Neuronal stem cell (in vitro differentiated cells): ENCODE data around the gene RIPK1.

Experiments used
- DNase-seq: peaks from one replicate; pipeline ENCODE4 v3.0.0-alpha.2; 2013; ENCODE audit warnings: low spot score
- H2AFZ ChIP-seq: one replicate; pipeline ENCODE4 v1.6.1; 2013; ENCODE audit warnings: mild to moderate bottlenecking, low read length, inconsistent platforms
- H2AK5ac ChIP-seq: 2 replicates; pipeline ENCODE4 v1.6.1; 2013; ENCODE audit warnings: low read depth, mild to moderate bottlenecking, inconsistent platforms, low read length, moderate library complexity, mixed read lengths
- H2BK120ac ChIP-seq: 2 replicates; pipeline ENCODE4 v1.6.1; 2013; ENCODE audit warnings: low read depth, mild to moderate bottlenecking, inconsistent platforms, low read length, moderate library complexity, mixed read lengths
- H2BK12ac ChIP-seq: one replicate; pipeline ENCODE4 v1.6.1; 2013; ENCODE audit warnings: low read length, inconsistent platforms
- H2BK15ac ChIP-seq: 2 replicates; pipeline ENCODE4 v1.6.1; 2013; ENCODE audit warnings: mild to moderate bottlenecking, low read length, inconsistent platforms, mixed read lengths
- H2BK5ac ChIP-seq: one replicate; pipeline ENCODE4 v1.6.1; 2013; ENCODE audit warnings: inconsistent platforms, mild to moderate bottlenecking, low read length, moderate library complexity
- H3K14ac ChIP-seq: one replicate; pipeline ENCODE4 v1.6.1; 2013; ENCODE audit warnings: low read length, inconsistent platforms
- H3K18ac ChIP-seq: 2 replicates; pipeline ENCODE4 v1.6.1; 2013; ENCODE audit warnings: low read length, inconsistent platforms
- H3K23ac ChIP-seq: 2 replicates; pipeline ENCODE4 v1.6.1; 2013; ENCODE audit warnings: low read depth, mild to moderate bottlenecking, mixed read lengths, low read length, inconsistent platforms; ENCODE audit not compliant: poor library complexity
- H3K27ac ChIP-seq: replicated peaks from 3 replicates; pipeline ENCODE4 v1.5.1; 2013; ENCODE audit warnings: low read length, inconsistent platforms
- H3K27me3 ChIP-seq, 3 experiments: 2 replicates each; pipeline ENCODE4 v1.6.1; 2013; ENCODE audit warnings: low read length in 3 of 3, mild to moderate bottlenecking in 2 of 3, inconsistent platforms in 1 of 3, low read depth in 1 of 3, mixed read lengths in 1 of 3, moderate library complexity in 1 of 3; ENCODE audit not compliant: control insufficient read depth in 3 of 3, insufficient read depth in 3 of 3
- H3K36me3 ChIP-seq, 2 donors: replicated peaks in 1 of 2; 2 replicates each; pipeline ENCODE4 v1.6.1; 2013; ENCODE audit warnings: low read length in 2 of 2; ENCODE audit not compliant: control insufficient read depth in 2 of 2, insufficient read depth in 2 of 2
- H3K4ac ChIP-seq: 2 replicates; pipeline ENCODE4 v1.6.1; 2013; ENCODE audit warnings: inconsistent platforms, mild to moderate bottlenecking, low read length, moderate library complexity
- H3K4me1 ChIP-seq, 2 donors: 1 replicate in 1 of 2; 2 replicates in 1 of 2; pipeline ENCODE4 v1.6.1; 2013; ENCODE audit warnings: low read length in 2 of 2, low read depth in 1 of 2; ENCODE audit not compliant: control insufficient read depth in 2 of 2, insufficient read depth in 1 of 2
- H3K4me2 ChIP-seq: one replicate; pipeline ENCODE4 v1.6.1; 2013; ENCODE audit warnings: mild to moderate bottlenecking, low read length, inconsistent platforms; ENCODE audit not compliant: insufficient read depth, poor library complexity, severe bottlenecking
- H3K4me3 ChIP-seq, 2 donors: 2 replicates each; pipeline ENCODE4 v1.5.1; 2013; ENCODE audit warnings: low read length in 2 of 2, mild to moderate bottlenecking in 2 of 2, inconsistent platforms in 1 of 2, moderate library complexity in 1 of 2
- H3K79me1 ChIP-seq: one replicate; pipeline ENCODE4 v1.6.1; 2013; ENCODE audit warnings: low read depth, mild to moderate bottlenecking, inconsistent platforms, low read length, moderate library complexity
- H3K9ac ChIP-seq: one replicate; pipeline ENCODE4 v1.6.1; 2013; ENCODE audit warnings: mild to moderate bottlenecking, low read depth, low read length, inconsistent platforms; ENCODE audit not compliant: poor library complexity
- H3K9me3 ChIP-seq, 2 donors: replicated peaks in 1 of 2; 2 replicates each; pipeline versions ENCODE3 to v1.6.1; 2013; ENCODE audit warnings: low read length in 2 of 2, mild to moderate bottlenecking in 2 of 2, inconsistent platforms in 1 of 2, low read depth in 1 of 2, mixed read lengths in 1 of 2, moderate library complexity in 1 of 2; ENCODE audit not compliant: control insufficient read depth in 2 of 2, insufficient read depth in 1 of 2
- H4K8ac ChIP-seq: one replicate; pipeline ENCODE4 v1.6.1; 2013; ENCODE audit warnings: low read depth, mild to moderate bottlenecking, inconsistent platforms, low read length, moderate library complexity
- H4K91ac ChIP-seq: one replicate; pipeline ENCODE4 v1.6.1; 2013; ENCODE audit warnings: low read length, low read depth, mild to moderate bottlenecking, inconsistent platforms; ENCODE audit not compliant: poor library complexity
- WGBS, 2 donors: extraction: QIAGEN DNeasy Blood & Tissue Kit; methylation state at CpG; one replicate each; pipeline ENCODE4 v1.1.7; 2013; ENCODE audit warnings: missing lambda C conversion rate in 2 of 2, mixed read lengths in 1 of 2; ENCODE audit not compliant: insufficient read length in 2 of 2, insufficient replicate concordance in 1 of 2; ENCODE audit errors: extremely low coverage in 2 of 2; 5-methylcytosine and 5-hydroxymethylcytosine counted together

RIPK1 gene

GRCh38 chr6:3088446-3088845 is 20.2 kb downstream of the RIPK1 start:
- no peak overlapping the region for H3K27ac ChIP-seq

GRCh38 chr6:3088968-3089367 is 20.7 kb downstream of the RIPK1 start:
- Histone ChIP-seq H2AK5ac (no peak overlapping the region), H2AFZ (no peak overlapping the region), H3K23ac (no peak overlapping the region), H4K8ac (no peak overlapping the region), H3K4me2 (no peak overlapping the region), H3K9me3 (peaks cover 0 to 11% of the 10 kb centered on the region in 2 donors), H2BK12ac (no peak overlapping the region), H3K18ac (no peak overlapping the region), H3K27me3 (no peaks in the 10 kb centered on the region), H3K14ac (no peak overlapping the region), H2BK120ac (no peak overlapping the region), H3K4me1 (peaks cover 0 to 3% of the 10 kb centered on the region in 2 donors), H4K91ac (no peak overlapping the region), H2BK15ac (no peak overlapping the region), H3K79me1 (no peaks in the 10 kb centered on the region), H3K4ac (no peak overlapping the region), H3K4me3 (no peak overlapping the region), H3K27ac (no peak overlapping the region), H3K36me3 (peaks cover 14 to 61% of the 10 kb centered on the region in 2 donors), H2BK5ac (no peak overlapping the region), H3K9ac (no peak overlapping the region)
- no CpG with 5 or more reads among the region's 4 CpGs for WGBS, 2 donors
- no peak for DNase-seq

More at GRCh38 chr6:3088446-3088845, 20.2 kb downstream of the RIPK1 start:
- no CpG with 5 or more reads among the region's 4 CpGs for WGBS, 2 donors
- H2BK5ac ChIP-seq = no peak overlapping the region
- no peak overlapping the region for H3K23ac ChIP-seq
- no peak overlapping the region for H4K91ac ChIP-seq
- H3K27me3 ChIP-seq = no peaks in the 10 kb centered on the region
- no peak overlapping the region for H3K18ac ChIP-seq
- H2BK15ac ChIP-seq = no peak overlapping the region
- no peak overlapping the region for H3K4me3 ChIP-seq
- H2BK120ac ChIP-seq = no peak overlapping the region
- no peak overlapping the region for H3K4ac ChIP-seq
- H3K9me3 ChIP-seq = peaks cover 0 to 10% of the 10 kb centered on the region in 2 donors
- no peak overlapping the region for H2BK12ac ChIP-seq
- H3K4me1 ChIP-seq = peaks cover 0 to 3% of the 10 kb centered on the region in 2 donors
- H3K4me2 ChIP-seq = no peak overlapping the region
- H4K8ac ChIP-seq = no peak overlapping the region
- no peak overlapping the region for H2AK5ac ChIP-seq
- no peak overlapping the region for H2AFZ ChIP-seq
- H3K79me1 ChIP-seq = no peaks in the 10 kb centered on the region
- H3K36me3 ChIP-seq = peaks cover 17 to 64% of the 10 kb centered on the region in 2 donors
- no peak overlapping the region for H3K14ac ChIP-seq
- H3K9ac ChIP-seq = no peak overlapping the region
- no peak for DNase-seq

GRCh38 chr6:3090013-3090412 is 21.7 kb downstream of the RIPK1 start:
- Histone ChIP-seq H2BK15ac (no peak overlapping the region), H2BK5ac (no peak overlapping the region), H3K4me2 (no peak overlapping the region), H2BK12ac (no peak overlapping the region), H3K36me3 (peaks cover 16 to 62% of the 10 kb centered on the region in 2 donors), H3K18ac (no peak overlapping the region), H3K4ac (no peak overlapping the region), H3K4me3 (no peak overlapping the region), H3K9me3 (peaks cover 0 to 13% of the 10 kb centered on the region in 2 donors), H3K9ac (no peak overlapping the region), H3K27me3 (no peaks in the 10 kb centered on the region), H2AFZ (no peak overlapping the region), H3K4me1 (peaks cover 0 to 3% of the 10 kb centered on the region in 2 donors), H4K8ac (no peak overlapping the region), H3K27ac (no peak overlapping the region), H3K23ac (no peak overlapping the region), H2BK120ac (no peak overlapping the region), H3K79me1 (no peaks in the 10 kb centered on the region), H4K91ac (no peak overlapping the region), H3K14ac (no peak overlapping the region), H2AK5ac (no peak overlapping the region)
- WGBS, 2 donors = no CpG with 5 or more reads among the region's 4 CpGs
- no peak for DNase-seq

GRCh38 chr6:3094815-3095214 is 26.5 kb downstream of the RIPK1 start:
- Histone ChIP-seq H2AFZ (no peak overlapping the region), H3K14ac (no peak overlapping the region), H3K9me3 (peaks cover 4 to 10% of the 10 kb centered on the region in 2 donors), H3K79me1 (no peaks in the 10 kb centered on the region), H3K23ac (no peak overlapping the region), H2BK12ac (no peak overlapping the region), H2AK5ac (no peak overlapping the region), H3K27me3 (no peaks in the 10 kb centered on the region), H2BK120ac (no peak overlapping the region), H2BK15ac (no peak overlapping the region), H4K91ac (no peak overlapping the region), H3K36me3 (peaks cover 11 to 61% of the 10 kb centered on the region in 2 donors), H3K4me2 (no peak overlapping the region), H4K8ac (no peak overlapping the region), H3K4me1 (no peaks in the 10 kb centered on the region), H3K27ac (no peak overlapping the region), H3K18ac (no peak overlapping the region), H3K4ac (no peak overlapping the region), H3K9ac (no peak overlapping the region), H2BK5ac (no peak overlapping the region), H3K4me3 (no peak overlapping the region)
- WGBS, 2 donors = no CpG with 5 or more reads among the region's 2 CpGs
- no peak for DNase-seq
